ENCODE results near the gene ICOSLG.
"Not testable (repeated sequence)": the region's sequence is repeated elsewhere in the genome, so short reads cannot be mapped to it uniquely, and the experiment has no call there.

The ICOSLG gene

DNA sequence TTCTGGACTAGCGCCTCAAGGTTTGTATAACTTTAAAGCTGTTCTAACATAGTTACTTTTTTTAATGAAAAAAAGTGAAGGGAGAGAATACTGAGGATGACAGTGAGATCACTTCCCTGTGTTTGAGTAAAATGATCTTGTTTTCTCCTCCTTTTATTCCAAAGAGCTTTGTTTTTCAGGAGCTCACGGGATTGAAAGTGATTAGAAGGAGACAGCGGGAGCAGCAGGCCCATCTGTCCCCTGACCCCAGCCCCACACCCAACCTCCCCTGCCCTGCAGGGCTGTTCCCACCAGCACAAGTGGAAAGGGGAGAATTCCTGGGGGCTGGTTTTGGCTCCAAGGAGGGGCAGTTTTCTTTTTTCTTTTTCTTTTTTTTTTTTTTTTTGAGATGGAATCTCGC lies 23.0 kb upstream of the ICOSLG start:
- no peak for DNase-seq

DNA sequence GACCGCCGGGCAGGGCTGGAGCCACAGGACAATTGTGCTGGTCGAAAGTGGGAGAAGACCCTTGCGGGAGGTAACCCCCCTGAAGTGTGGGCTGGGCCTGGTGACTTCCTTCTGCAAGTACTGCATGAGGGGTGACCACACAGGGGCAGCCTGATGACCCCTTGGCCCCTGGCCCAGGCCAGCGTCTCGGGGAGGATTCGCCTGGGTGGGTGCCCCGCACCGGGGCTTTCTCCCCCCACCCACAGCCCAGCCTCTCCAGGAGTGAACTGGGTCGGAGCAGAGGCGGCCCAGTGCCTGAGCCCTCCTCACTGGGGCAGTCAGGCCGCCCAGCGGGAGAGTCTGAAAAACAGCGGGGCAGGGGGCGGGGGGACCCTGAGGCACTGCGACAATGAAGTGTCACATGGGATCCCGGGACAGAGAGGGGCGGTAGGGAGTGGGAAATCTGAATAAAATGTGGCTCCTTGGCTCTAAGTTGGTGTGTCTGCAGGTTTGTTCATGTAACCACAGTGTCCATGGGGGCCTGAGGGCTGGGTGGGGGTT lies 22.5 kb upstream of the ICOSLG start:
- no peak for DNase-seq

DNA sequence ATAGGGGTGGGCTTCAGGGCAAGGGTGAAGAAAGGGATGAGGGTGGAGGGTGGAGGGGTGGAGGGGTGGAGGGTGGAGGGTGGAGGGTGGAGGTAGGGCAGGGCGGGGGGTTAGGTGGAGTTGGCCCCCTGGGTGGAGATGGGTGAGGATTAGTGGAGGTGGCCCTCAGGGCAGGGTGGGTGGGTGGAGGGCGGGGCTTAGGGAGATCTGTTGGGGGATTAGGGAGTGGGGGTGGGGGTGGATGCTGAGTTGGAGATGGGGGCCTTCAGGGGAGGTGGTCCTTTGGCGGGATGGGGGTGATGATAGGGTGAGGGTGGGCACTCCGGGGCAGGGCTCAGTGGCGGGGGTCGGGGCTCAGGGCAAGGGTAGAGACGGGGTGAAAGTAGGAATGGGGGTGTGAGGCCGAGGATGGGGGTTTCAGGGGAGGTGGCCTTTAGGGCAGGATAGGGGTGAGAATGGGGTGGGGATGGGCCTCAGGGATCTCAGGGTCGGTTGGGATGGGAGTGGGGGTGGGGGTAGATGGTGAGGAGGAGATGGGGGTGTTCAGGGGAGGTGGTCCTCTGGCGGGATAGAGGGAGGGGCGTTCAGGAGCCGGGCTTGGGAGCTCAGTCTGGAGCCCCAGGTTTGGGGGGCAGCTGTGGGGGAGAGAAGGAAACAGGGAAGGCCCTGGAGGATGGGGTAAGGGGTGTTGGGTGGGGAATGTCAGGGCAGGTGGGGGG lies 21.8 kb upstream of the ICOSLG start:
- no peak for DNase-seq

- no peak for DNase-seq
These were observed 21.0 kb upstream of the ICOSLG start, which contains the start of gene DNMT3L for GRCh38 chr21:44261675-44262295. Gene DNMT3L, minus strand, starts transcription at chr21:44261897. Its CDS starts 638 bp downstream, at chr21:44261259.

DNA sequence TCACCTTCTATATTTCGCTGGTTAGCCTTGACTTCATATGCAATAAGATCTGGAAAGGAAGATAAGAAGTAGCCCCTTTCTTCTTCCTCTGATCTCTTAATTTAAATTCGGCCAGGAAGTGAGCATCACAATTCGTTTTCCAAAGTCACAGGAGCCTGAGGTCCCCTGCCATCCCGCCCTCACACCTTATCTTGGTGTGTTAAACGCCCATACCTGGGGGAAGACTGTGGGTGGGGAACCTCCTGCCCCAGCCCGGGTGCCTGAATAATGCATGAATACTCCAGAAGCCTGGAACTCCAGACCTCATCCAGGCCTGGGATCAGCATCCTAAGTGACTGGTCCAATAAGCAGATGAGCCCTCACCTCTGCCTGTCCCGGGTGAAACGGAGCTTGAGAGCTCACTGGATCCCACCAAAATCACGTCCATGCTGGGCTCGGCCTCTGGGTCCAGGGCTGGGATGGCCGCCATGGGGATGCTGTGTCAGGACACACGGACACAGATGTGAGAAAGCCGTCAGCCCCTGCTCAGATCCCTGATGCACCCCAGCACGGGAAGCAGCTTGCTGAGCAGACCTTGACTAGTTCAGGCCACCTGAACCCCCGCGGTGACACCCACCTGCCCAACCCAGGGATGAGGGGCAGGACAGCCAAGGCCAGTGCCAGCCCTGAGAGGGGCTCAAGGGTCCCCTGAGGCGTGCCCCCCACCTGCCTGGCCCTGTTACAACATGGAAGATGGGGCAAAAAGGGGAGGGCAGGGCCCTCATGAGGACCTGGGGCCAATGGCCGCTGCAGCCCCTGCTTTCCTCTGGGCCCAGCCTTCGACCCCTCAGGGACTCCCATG lies 20.3 kb upstream of the ICOSLG start:
- no peak for DNase-seq

DNA sequence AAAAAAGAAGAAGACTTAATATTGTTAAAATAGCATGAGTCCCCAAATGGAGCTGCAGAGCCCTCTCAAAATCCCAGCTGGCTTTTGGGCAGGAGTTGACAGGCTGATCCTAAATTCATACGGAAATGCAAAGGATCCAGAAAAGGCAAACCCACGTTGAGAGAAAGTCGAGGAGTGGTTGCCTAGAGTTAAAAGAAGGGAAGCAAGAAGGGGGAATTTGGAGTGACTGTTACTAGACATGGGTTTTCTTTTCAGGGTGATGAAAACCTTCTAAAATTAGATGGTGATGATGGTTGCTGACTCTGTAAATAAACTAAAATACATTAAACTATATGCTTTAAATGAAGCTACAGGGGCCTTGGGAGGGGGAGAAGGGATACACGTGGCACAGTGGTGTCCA lies 19.3 kb upstream of the ICOSLG start:
- no peak for DNase-seq

DNA sequence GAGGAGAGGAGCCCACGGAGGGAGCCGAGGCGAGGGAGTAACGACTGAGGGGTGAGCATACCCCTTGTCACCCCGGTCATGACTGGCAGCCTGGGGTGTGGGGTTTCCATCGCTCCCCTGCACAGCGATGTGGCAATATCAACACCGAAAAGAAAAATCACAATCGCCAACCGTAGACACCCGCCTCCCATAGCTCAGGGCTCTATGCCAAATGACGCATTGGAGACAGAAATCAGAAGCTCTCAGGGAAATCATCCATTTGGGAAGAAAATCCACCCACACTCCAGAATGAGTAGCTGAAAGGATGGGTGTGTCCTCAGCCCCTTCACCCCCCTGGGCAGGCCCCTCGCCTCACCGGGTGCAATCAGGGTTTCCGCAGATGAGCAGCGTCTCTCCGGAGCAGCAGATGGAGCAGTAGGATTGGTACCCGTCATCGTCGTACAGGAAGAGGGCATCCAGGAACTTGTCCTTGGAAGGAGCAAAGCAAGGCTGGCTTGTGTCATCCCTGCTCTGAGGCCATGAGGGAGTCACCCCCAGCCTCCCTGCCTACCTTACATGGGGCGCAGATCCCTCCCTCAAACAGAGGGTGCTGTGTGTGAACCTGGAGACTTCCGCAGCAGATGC lies 18.5 kb upstream of the ICOSLG start:
- DNase-seq, result no peak

DNA sequence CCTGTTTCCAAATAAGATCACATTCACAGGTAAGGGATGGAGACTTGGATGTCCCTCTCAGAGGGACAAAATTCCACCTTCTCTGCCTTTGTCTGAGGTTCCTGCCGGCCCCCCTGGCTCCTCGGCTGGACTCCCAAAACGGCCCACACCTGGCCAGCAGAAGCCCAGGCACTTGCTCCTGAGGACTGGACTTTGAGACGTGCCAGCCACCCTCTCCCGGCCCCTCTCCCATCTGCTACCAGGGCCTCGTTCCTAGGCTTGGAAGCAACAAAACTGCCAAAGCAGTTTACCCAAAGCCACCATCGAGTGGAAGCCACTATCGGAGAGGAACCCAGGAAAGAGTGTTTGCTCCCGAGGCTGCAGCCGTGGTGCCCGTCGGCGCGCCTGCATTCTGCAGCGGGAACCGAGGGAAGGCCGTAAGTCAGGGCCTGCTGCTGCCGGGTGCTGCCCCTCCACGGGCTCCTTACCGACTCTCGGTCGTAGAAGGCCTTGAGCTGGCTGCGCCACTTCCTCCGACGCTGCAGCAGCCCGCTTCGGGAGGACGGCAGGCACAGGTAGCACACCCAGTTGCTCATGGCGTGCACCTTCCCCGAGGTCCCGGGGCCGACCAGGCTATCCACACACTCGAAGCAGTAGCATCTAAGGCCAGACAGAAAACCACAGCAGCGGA lies 17.4 kb upstream of the ICOSLG start:
- DNase-seq, result no peak

GRCh38 chr21:44255511-44255981 lies 14.8 kb upstream of the ICOSLG start:
- DNase-seq, result no peak

DNA sequence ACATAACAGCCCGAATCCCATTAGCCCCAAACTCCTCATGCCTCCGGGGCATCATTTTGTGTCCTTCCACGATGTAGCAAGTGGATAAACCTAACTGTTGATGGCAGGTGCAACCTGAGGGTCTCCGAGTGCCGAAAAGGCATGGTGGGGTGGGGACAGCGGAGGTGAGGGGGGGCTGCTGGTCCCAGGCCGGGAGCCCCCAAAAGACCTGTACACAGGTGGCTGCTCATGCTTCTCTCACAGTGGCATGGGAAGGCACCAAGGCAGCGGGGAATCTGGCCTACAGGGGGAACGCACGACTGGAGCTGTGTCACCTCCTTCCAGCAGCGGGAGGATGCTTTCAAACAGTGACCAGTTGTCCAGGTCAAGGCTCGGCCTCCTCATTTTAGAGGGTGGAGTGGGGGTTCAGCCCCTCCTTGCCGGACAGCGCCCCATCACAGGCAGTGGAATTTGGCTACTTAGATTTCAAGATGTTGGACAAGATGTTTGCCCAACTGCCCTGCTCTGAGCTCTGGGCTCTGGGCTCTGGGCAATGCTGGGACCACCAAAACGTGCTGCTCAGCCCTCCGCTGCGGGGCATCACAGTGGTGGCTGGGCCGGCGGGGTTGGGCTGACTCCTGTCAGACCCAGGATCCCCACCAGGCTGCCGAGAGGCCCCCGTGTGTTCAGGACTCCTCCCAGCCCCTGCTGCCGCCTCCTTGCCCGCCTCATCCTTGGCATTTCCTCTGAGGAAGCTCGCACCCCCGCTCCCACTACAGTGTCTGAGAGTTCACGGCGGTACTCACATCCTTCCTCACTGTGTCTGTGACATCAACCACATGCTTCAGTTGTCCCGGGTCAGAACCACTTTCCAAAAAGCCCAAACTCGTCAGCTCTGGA lies 13.3 kb upstream of the ICOSLG start:
- DNase-seq, result no peak

GRCh38 chr21:44249204-44250037 lies 8.7 kb upstream of the ICOSLG start:
- not testable (repeated sequence) for DNase-seq

DNA sequence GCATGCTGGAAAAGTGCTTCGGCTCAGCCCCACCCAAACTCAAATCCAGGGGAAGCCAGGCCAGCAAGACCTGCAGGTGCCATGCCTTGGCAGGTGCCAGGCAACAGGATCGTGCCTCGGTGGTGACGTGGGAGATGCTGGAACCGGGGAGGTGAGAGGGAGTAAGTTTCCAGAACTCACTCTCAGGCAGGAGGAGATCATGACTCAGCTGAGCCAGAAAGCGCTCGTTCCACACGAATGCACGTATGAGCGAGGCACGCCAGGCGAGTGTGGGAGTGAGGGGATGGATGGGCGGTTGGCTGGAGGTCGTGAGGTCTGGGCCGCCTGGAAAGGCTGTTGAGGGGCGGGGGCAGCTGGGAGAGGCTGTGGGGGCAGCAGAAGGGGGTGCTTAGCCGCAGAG lies 7.2 kb upstream of the ICOSLG start:
- not testable (repeated sequence) for DNase-seq

DNA sequence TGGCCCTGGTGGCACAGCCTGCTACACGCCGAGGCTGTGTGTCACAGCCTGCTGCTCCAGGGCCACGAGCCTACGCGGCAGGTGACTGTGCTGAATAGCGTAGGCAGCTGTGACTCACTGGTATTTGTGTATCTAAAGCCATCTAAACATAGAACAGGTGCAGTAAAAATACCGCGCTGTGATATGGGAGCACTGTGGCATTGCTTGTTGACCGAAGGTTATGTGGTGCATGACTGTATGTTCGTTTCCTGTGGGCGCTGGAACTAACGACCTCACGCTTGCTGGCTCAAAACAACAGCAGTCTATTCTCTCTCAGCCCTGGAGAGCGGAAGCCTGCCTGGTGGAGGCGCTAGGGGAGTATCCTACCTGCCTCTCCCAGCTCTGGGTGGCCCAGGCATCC lies 3.2 kb upstream of the ICOSLG start:
- not testable (repeated sequence) for DNase-seq

DNA sequence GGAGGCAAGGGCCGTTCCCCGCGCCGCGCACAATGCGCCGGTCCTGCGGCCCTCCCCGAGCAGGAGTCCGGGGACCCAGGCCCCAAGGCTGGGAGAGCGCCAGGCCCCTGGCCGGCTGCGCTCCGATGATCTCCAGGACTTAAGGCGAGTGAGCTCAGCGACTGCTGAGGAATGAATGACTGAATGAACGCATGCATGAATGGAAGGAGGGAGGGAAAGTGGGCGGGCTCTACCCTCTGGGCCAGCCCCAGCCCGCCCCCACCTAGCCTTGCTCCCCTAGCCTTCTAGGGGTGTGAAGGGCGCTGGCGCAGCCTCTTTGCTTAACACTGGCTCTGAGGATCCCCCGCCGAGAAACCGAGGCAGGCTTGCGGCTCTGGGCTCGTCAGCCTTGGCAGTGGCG lies 538 bp upstream of the ICOSLG start:
- not testable (repeated sequence) for DNase-seq

- not testable (repeated sequence) for DNase-seq
These were observed 390 bp downstream of the ICOSLG start for GRCh38 chr21:44240353-44240752.

DNA sequence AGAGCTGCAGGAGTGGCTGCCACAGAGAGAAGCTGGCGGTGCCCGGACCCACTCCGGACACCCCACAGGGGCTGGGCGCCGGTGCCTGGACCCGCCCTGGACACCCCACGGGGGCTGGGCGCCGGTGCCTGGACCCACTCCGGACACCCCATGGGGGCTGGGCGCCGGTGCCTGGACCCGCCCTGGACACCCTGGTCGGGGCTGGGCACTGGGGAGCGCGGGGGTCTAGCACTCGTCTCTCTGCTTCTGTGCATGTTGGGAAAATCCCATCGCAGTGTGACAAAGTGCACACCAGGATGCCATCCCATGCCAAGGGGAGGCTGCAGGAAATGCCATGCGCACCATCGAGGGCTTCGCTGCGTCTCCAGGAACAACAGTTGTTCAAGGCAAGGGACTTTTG lies 11.2 kb downstream of the ICOSLG start:
- not testable (repeated sequence) for DNase-seq

- not testable (repeated sequence) for DNase-seq
These were observed 12.6 kb downstream of the ICOSLG start for GRCh38 chr21:44228109-44228508.

GRCh38 chr21:44227614-44228013 lies 13.1 kb downstream of the ICOSLG start:
- not testable (repeated sequence) for DNase-seq

DNA sequence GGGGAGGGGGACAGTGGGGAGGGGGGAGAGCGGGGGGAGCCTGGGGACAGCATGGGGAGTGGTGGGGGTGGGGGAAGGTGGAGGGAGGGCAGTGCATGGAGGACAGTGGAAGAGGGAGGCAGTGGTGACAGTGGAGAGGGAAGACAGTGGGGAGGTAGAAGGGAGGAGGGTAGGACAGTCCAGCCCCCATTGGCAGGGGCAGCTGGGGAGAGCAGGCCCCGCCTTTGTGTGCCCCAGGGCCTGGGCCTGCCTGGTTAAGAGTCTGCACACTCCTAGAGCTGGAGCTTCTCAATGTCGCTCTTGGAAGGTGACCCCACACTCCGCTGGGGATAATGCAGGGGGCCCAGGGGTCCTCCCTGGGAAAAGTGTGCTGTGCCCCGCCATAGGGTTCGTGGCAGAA lies 15.1 kb downstream of the ICOSLG start:
- DNase-seq, result not testable (repeated sequence)

GRCh38 chr21:44223334-44223733 lies 17.4 kb downstream of the ICOSLG start:
- DNase-seq, result not testable (repeated sequence)
